MM.1S (cell line): Measurements from ENCODE around the gene COLQ.

Experiments used
- DNase-seq: peaks from one replicate; pipeline ENCODE4 v3.0.0-alpha.2; 2015
- H2AFZ ChIP-seq: fragments of 300-600 bp; sonication (generic); 2 replicates; pipeline ENCODE4 v1.6.0; 2016; ENCODE audit warnings: antibody characterized with exemption, low read length
- H3F3A ChIP-seq: fragments of 300-600 bp; sonication (generic); 2 replicates; pipeline ENCODE4 v1.6.1; 2016; ENCODE audit warnings: mild to moderate bottlenecking, antibody characterized with exemption, low read length, moderate library complexity, mixed read lengths; ENCODE audit not compliant: insufficient read depth
- H3K27ac ChIP-seq: fragments of 300-600 bp; sonication (generic); 2 replicates; pipeline ENCODE4 v1.5.1; 2016; ENCODE audit warnings: mild to moderate bottlenecking, low read length
- H3K27me3 ChIP-seq: fragments of 300-600 bp; sonication (generic); replicated peaks from 2 replicates; pipeline ENCODE4 v1.6.0; 2016; ENCODE audit warnings: low read length; ENCODE audit not compliant: insufficient read depth
- H3K36me3 ChIP-seq: fragments of 300-600 bp; sonication (generic); replicated peaks from 2 replicates; pipeline ENCODE4 v1.6.1; 2016; ENCODE audit warnings: mild to moderate bottlenecking, low read length, mixed read lengths; ENCODE audit not compliant: insufficient read depth
- H3K4me1 ChIP-seq: fragments of 300-600 bp; sonication (generic); 2 replicates; pipeline ENCODE4 v1.6.1; 2016; ENCODE audit warnings: low read length, mixed read lengths
- H3K4me2 ChIP-seq: fragments of 300-600 bp; sonication (generic); 2 replicates; pipeline ENCODE4 v1.6.0; 2016; ENCODE audit warnings: low read depth, low read length
- H3K4me3 ChIP-seq: fragments of 300-600 bp; sonication (generic); 2 replicates; pipeline ENCODE4 v1.5.1; 2016; ENCODE audit warnings: low read length, mixed read lengths
- H3K79me2 ChIP-seq: fragments of 300-600 bp; sonication (generic); 2 replicates; pipeline ENCODE4 v1.6.1; 2016; ENCODE audit warnings: mixed run types, low read length, mixed read lengths
- H3K9ac ChIP-seq: fragments of 300-600 bp; sonication (generic); 2 replicates; pipeline ENCODE4 v1.6.1; 2016; ENCODE audit warnings: low read length, mixed read lengths
- H3K9me2 ChIP-seq: fragments of 300-600 bp; sonication (generic); replicated peaks from 2 replicates; pipeline ENCODE4 v1.6.1; 2016; ENCODE audit warnings: mild to moderate bottlenecking, low read length, mixed read lengths; ENCODE audit not compliant: insufficient read depth
- H3K9me3 ChIP-seq: fragments of 300-600 bp; sonication (generic); replicated peaks from 2 replicates; pipeline ENCODE4 v1.6.1; 2016; ENCODE audit warnings: mild to moderate bottlenecking, low read length, mixed read lengths; ENCODE audit not compliant: insufficient read depth
- H4K20me1 ChIP-seq: fragments of 300-600 bp; sonication (generic); 2 replicates; pipeline ENCODE4 v1.6.1; 2016; ENCODE audit warnings: mild to moderate bottlenecking, low read length, moderate library complexity, mixed read lengths; ENCODE audit not compliant: insufficient read depth
- EZH2 ChIP-seq: fragments of 300-600 bp; sonication (generic); optimal IDR thresholded peaks from 2 replicates; pipeline ENCODE3; 2017; ENCODE audit warnings: low read depth, mild to moderate bottlenecking, antibody characterized with exemption, low read length, mixed read lengths
- EZH2phosphoT487 ChIP-seq: fragments of 300-600 bp; sonication (generic); IDR thresholded peaks from 2 replicates; pipeline ENCODE4 v1.6.1; 2018; ENCODE audit warnings: antibody characterized with exemption, low read length
- TF ChIP-seq, protein P1 (sequence below): fragments of 300-600 bp; sonication (generic); IDR thresholded peaks from 2 replicates; pipeline ENCODE4 v1.5.1; 2016; ENCODE audit warnings: antibody characterized with exemption, low read length, mixed read lengths

COLQ gene

DNA sequence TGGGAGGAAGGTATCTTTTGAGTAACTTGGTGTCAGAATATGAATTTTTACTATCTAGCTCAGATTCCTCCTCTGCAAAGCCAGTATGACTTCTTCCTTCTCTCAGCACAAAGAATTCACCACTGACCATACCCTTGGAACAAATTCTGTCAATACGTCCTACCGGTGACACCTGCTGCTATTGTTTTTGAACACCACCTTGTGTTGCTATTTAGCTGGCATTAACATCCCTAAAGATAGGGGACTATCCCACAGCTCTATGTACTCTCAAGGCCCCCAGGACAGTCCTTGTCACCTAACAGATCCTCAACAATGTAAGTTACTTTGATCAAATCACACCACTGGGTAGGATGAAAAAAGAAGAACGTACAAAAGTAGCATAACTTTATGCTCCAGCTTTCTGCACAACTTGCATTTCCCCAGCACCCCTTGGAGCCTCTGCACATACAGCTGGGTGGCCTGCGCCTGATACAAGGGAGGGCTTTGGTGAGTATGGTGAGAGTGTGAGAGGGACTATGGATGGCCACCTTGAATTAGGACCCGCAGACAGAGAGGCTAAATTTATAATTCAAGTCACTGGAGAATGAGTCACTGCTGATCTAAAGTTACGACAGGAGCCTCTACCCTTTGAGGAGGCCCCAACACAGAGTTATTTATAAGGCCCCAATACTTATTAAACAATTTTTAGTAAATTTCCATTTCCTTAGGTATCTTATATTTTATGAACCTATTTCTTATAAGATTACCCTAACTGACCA lies 2.3 kb upstream of the COLQ start:
- Histone ChIP-seq H3K9me2 (no peaks in the 10 kb centered on the region), H3K27me3 (no peaks in the 10 kb centered on the region), H3K4me2 (no peak overlapping the region), H3K27ac (no peak overlapping the region), H3K79me2 (no peaks in the 10 kb centered on the region), H2AFZ (no peak overlapping the region), H3K4me1 (no peaks in the 10 kb centered on the region), H3F3A (no peaks in the 10 kb centered on the region), H3K4me3 (no peak overlapping the region), H4K20me1 (no peaks in the 10 kb centered on the region), H3K9me3 (no peaks in the 10 kb centered on the region), H3K9ac (no peak overlapping the region), H3K36me3 (no peaks in the 10 kb centered on the region)
- DNase-seq, result no peak
- TF ChIP-seq EZH2phosphoT487 (no peak), EZH2 (no peak)
- TF ChIP-seq, protein P1, sequence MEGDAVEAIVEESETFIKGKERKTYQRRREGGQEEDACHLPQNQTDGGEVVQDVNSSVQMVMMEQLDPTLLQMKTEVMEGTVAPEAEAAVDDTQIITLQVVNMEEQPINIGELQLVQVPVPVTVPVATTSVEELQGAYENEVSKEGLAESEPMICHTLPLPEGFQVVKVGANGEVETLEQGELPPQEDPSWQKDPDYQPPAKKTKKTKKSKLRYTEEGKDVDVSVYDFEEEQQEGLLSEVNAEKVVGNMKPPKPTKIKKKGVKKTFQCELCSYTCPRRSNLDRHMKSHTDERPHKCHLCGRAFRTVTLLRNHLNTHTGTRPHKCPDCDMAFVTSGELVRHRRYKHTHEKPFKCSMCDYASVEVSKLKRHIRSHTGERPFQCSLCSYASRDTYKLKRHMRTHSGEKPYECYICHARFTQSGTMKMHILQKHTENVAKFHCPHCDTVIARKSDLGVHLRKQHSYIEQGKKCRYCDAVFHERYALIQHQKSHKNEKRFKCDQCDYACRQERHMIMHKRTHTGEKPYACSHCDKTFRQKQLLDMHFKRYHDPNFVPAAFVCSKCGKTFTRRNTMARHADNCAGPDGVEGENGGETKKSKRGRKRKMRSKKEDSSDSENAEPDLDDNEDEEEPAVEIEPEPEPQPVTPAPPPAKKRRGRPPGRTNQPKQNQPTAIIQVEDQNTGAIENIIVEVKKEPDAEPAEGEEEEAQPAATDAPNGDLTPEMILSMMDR, result no peak

DNA sequence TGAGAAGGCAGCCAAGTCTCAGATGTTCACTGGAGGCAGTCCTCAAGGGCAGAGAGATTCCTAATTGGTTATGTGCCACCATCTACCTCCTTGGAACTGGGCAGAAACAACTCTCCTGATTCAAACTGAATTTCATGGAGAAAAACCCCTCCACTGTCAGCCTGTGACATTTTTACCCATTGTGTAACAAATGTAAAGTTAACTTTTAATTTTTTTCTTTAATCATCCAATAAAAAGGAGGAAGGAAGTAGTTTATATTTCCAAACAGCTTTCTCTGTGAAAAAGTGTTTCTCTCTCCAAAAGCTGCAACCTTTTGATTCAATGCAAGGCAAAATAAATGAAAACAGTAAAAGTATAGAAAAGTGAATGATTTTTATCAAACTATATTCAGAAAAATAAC lies 510 bp upstream of the COLQ start:
- no peaks in the 10 kb centered on the region for H3K4me1 ChIP-seq

DNA sequence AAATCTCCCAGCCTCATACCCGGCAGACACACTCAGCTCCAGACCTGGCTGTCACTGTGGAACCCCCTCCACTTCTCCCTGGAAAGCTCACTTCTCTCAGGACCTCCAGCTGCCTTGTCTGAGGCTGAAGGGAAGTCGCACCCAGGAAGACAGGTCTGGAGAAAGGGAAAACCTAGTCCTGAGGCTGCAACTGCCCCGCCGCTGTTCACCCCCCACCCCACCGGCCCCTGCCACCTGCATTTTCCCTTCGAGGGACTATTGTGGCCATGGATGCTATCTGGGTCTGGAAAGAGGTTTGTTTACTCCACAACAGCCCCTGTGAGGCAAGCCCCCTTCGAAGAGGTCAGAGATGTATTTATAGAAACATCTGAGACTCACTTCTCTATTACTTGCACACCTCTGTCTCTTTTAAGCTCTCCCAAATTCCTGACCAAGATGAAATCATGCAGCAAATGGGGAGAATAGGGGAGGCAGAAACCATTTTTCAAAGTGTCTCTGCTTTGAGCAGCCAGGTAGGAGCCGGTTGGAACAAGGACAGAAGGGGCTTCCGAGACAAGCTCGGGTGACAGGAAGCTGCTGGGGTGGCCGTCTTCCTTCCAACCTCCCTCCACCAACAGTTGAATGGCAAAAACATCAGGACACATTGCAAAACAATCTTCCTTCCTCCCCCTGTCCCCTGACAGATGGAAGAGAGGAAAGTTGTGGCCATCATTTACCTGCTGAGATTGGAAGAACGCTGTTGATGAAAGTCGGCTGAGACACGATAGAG lies 518 bp downstream of the COLQ start:
- Histone ChIP-seq H3K9ac (no peak overlapping the region), H3K4me2 (no peak overlapping the region), H2AFZ (no peak overlapping the region), H3K4me3 (no peak overlapping the region), H4K20me1 (no peaks in the 10 kb centered on the region), H3K4me1 (no peaks in the 10 kb centered on the region), H3F3A (no peaks in the 10 kb centered on the region), H3K27me3 (no peaks in the 10 kb centered on the region), H3K79me2 (no peaks in the 10 kb centered on the region), H3K9me2 (no peaks in the 10 kb centered on the region), H3K9me3 (no peaks in the 10 kb centered on the region), H3K36me3 (no peaks in the 10 kb centered on the region), H3K27ac (no peak overlapping the region)
- no peak for DNase-seq
- TF ChIP-seq EZH2phosphoT487 (no peak), EZH2 (no peak)
- TF ChIP-seq, protein P1, result no peak

More for the DNA sequence above, 510 bp upstream of the COLQ start:
- H3K4me2 ChIP-seq, result no peak overlapping the region
- no peaks in the 10 kb centered on the region for H3K79me2 ChIP-seq
- H3K4me3 ChIP-seq, result no peak overlapping the region
- no peaks in the 10 kb centered on the region for H3K9me3 ChIP-seq
- no peak for DNase-seq
- TF ChIP-seq EZH2 (no peak), EZH2phosphoT487 (no peak)
- TF ChIP-seq, protein P1, result no peak
- H3K36me3 ChIP-seq, result no peaks in the 10 kb centered on the region
- no peaks in the 10 kb centered on the region for H4K20me1 ChIP-seq
- H3F3A ChIP-seq, result no peaks in the 10 kb centered on the region
- no peak overlapping the region for H3K27ac ChIP-seq
- H3K27me3 ChIP-seq, result no peaks in the 10 kb centered on the region
- no peak overlapping the region for H2AFZ ChIP-seq
- no peaks in the 10 kb centered on the region for H3K9me2 ChIP-seq
- H3K9ac ChIP-seq, result no peak overlapping the region
